SK-N-SH (cell line): Measurements from ENCODE around the gene TMEM126A. TPM values are rescaled to one million over a fixed set of nuclear protein-coding genes. Genes with fewer than 3 reads are reported as not detected.
"Not testable (repeated sequence)": the region's sequence is repeated elsewhere in the genome, so short reads cannot be mapped to it uniquely, and the experiment has no call there.

Experiments
- CTCF ChIA-PET: fragments of 300-600, 350-600 bp; formaldehyde crosslinking; extraction: SDS; loops from one replicate; lab custom pipeline; 2021; lab: Yijun Ruan, JAX
- POLR2A ChIA-PET: fragments of 350-600 bp; sonication (Branson Sonifier 250); formaldehyde crosslinking; extraction: SDS; loops from one replicate; lab custom pipeline; 2020; ENCODE audit warnings: antibody characterized with exemption, inconsistent platforms; lab: Yijun Ruan, JAX
- DNase-seq: peaks from one replicate; pipeline ENCODE4 v3.0.0; 2012
- H2AFZ ChIP-seq: fragments of 200-600 bp; sonication (generic); 2 replicates; pipeline ENCODE4 v1.8.1; 2016; ENCODE audit warnings: antibody characterized with exemption, mild to moderate bottlenecking, low read depth
- H3F3A ChIP-seq: fragments of 200-600 bp; sonication (generic); replicated peaks from 2 replicates; pipeline ENCODE3; 2016; ENCODE audit warnings: antibody characterized with exemption, mild to moderate bottlenecking; ENCODE audit not compliant: insufficient read depth
- H3K27ac ChIP-seq, 2 experiments: fragments of 200-500 bp in 1 of 2; fragments of 200-600 bp in 1 of 2; sonication (Bioruptor generic) in 1 of 2; sonication (generic), shearing (Covaris generic) in 1 of 2; 2 replicates each; pipeline versions ENCODE4 v1.5.1 to v1.6.1; 2014 to 2016; ENCODE audit warnings: low read depth in 2 of 2, inconsistent platforms in 1 of 2, low read length in 1 of 2, mild to moderate bottlenecking in 1 of 2, mixed read lengths in 1 of 2
- H3K27me3 ChIP-seq: fragments of 200-600 bp; sonication (generic), shearing (Covaris generic); 2 replicates; pipeline ENCODE4 v1.6.1; 2016; ENCODE audit warnings: mixed run types; ENCODE audit not compliant: insufficient read depth
- H3K36me3 ChIP-seq, 2 experiments: fragments of 200-500 bp in 1 of 2; fragments of 200-600 bp in 1 of 2; sonication (Bioruptor generic) in 1 of 2; sonication (generic) in 1 of 2; replicated peaks in 1 of 2; 2 replicates each; pipeline versions ENCODE3 to v1.5.1; 2014 to 2016; ENCODE audit warnings: low read length in 1 of 2, mild to moderate bottlenecking in 1 of 2; ENCODE audit not compliant: insufficient read depth in 2 of 2, control insufficient read depth in 1 of 2
- H3K4me1 ChIP-seq, 2 experiments: fragments of 200-500 bp in 1 of 2; fragments of 200-600 bp in 1 of 2; sonication (Bioruptor generic) in 1 of 2; sonication (generic), shearing (Covaris generic) in 1 of 2; 2 replicates each; pipeline versions ENCODE4 v1.5.1 to v1.6.1; 2014 to 2016; ENCODE audit warnings: low read depth in 1 of 2, low read length in 1 of 2, mixed run types in 1 of 2; ENCODE audit not compliant: insufficient read depth in 2 of 2, control insufficient read depth in 1 of 2
- H3K4me2 ChIP-seq: fragments of 200-600 bp; sonication (generic), shearing (Covaris generic); 2 replicates; pipeline ENCODE4 v1.6.1; 2017; ENCODE audit warnings: mixed run types
- H3K4me3 ChIP-seq, 2 experiments: fragments of 200-500 bp in 1 of 2; fragments of 200-600 bp in 1 of 2; sonication (Bioruptor generic) in 1 of 2; sonication (generic), shearing (Covaris generic) in 1 of 2; 2 replicates each; pipeline versions ENCODE4 v1.5.1 to v1.8.1; 2014 to 2016; ENCODE audit warnings: low read depth in 2 of 2, inconsistent platforms in 1 of 2, low read length in 1 of 2, mild to moderate bottlenecking in 1 of 2, mixed read lengths in 1 of 2, moderate library complexity in 1 of 2
- H3K79me2 ChIP-seq: fragments of 200-600 bp; sonication (generic); 2 replicates; pipeline ENCODE4 v1.8.1; 2017; ENCODE audit warnings: mild to moderate bottlenecking; ENCODE audit not compliant: insufficient read depth
- H3K9ac ChIP-seq: fragments of 200-600 bp; sonication (generic); 2 replicates; pipeline ENCODE4 v1.6.1; 2017; ENCODE audit warnings: mixed run types
- H3K9me2 ChIP-seq: fragments of 200-600 bp; sonication (generic); 2 replicates; pipeline ENCODE4 v1.6.1; 2017; ENCODE audit warnings: mixed run types
- H3K9me3 ChIP-seq: fragments of 200-600 bp; sonication (generic); 2 replicates; pipeline ENCODE4 v1.6.1; 2017; ENCODE audit warnings: mixed run types, mild to moderate bottlenecking, moderate library complexity
- H4K20me1 ChIP-seq: fragments of 200-600 bp; sonication (generic); 2 replicates; pipeline ENCODE4 v1.6.1; 2017; ENCODE audit warnings: mild to moderate bottlenecking, mixed run types; ENCODE audit not compliant: insufficient read depth
- CHD2 ChIP-seq: fragments of 150-350 bp; IDR thresholded peaks from 2 replicates; pipeline ENCODE4 v1.6.1; 2018; ENCODE audit warnings: low read length; ENCODE audit not compliant: partially characterized antibody
- CTCF ChIP-seq: fragments of 200-600 bp; sonication (generic); IDR thresholded peaks from 2 replicates; pipeline ENCODE4 v1.6.1; 2017; ENCODE audit warnings: antibody characterized with exemption, mild to moderate bottlenecking, moderate library complexity
- EP300 ChIP-seq, 2 experiments: IDR thresholded peaks; 2 replicates each; pipeline versions ENCODE4 v1.4.0 to v1.6.1; 2012; ENCODE audit warnings: borderline replicate concordance in 1 of 2, low read depth in 1 of 2, low read length in 1 of 2
- FOXM1 ChIP-seq: IDR thresholded peaks from 2 replicates; pipeline ENCODE4 v1.4.0; 2012; ENCODE audit warnings: low read depth, mild to moderate bottlenecking
- GABPA ChIP-seq: IDR thresholded peaks from 2 replicates; pipeline ENCODE4 v1.4.0; 2012; ENCODE audit warnings: low read depth, mild to moderate bottlenecking
- GATA2 ChIP-seq: sonication (generic); formaldehyde crosslinking; IDR thresholded peaks from 2 replicates; pipeline ENCODE4 v1.5.0; 2020; ENCODE audit warnings: mild to moderate bottlenecking, missing genetic modification reagents
- NFIC ChIP-seq: IDR thresholded peaks from 2 replicates; pipeline ENCODE4 v1.4.0; 2012; ENCODE audit warnings: borderline replicate concordance
- NRF1 ChIP-seq: IDR thresholded peaks from 2 replicates; pipeline ENCODE4 v1.6.1; 2012; ENCODE audit warnings: low read depth, mild to moderate bottlenecking, low read length
- RCOR1 ChIP-seq: fragments of 150-350 bp; IDR thresholded peaks from 2 replicates; pipeline ENCODE4 v1.6.1; 2017; ENCODE audit warnings: antibody characterized with exemption, low read length
- RFX5 ChIP-seq: IDR thresholded peaks from 2 replicates; pipeline ENCODE4 v1.6.1; 2012; ENCODE audit warnings: mild to moderate bottlenecking, improper control_type of control experiment, low read length
- SIN3A ChIP-seq: IDR thresholded peaks from 2 replicates; pipeline ENCODE4 v1.6.1; 2012; ENCODE audit warnings: low read depth, mild to moderate bottlenecking, low read length, moderate library complexity, borderline replicate concordance
- TEAD4 ChIP-seq: IDR thresholded peaks from 2 replicates; pipeline ENCODE4 v1.4.0; 2012; ENCODE audit warnings: mild to moderate bottlenecking, borderline replicate concordance; ENCODE audit not compliant: insufficient read depth
- USF2 ChIP-seq: fragments of 150-350 bp; IDR thresholded peaks from 2 replicates; pipeline ENCODE4 v1.6.1; 2017; ENCODE audit warnings: antibody characterized with exemption, low read length, low read depth, borderline replicate concordance
- YY1 ChIP-seq: IDR thresholded peaks from 2 replicates; pipeline ENCODE4 v1.4.0; 2012; ENCODE audit warnings: low read depth, mild to moderate bottlenecking
- WGBS: methylation state at CpG from one replicate; pipeline ENCODE4 v1.1.6; 2017; ENCODE audit warnings: low lambda C conversion rate; 5-methylcytosine and 5-hydroxymethylcytosine counted together
- polyA plus RNA-seq, 3 experiments: library from polyadenylated mRNA; depleted of rRNA; stranded (reverse); fragments of >200 nt; gene quantifications; 2 replicates each; pipeline ENCODE4 v1.2.3, GENCODE V29; 2012

TMEM126A gene
- polyA plus RNA-seq, 1 of the 3 experiments (the other 2 are of a cell fraction): 30.5 TPM

- POLR2A ChIA-PET, H3K9me2 ChIP-seq, H3K9me3 ChIP-seq, H3K27me3 ChIP-seq, H3F3A ChIP-seq, H3K27ac ChIP-seq, H3K4me2 ChIP-seq, H3K9ac ChIP-seq, H3K36me3 ChIP-seq, H4K20me1 ChIP-seq, H2AFZ ChIP-seq, DNase-seq, H3K79me2 ChIP-seq, H3K4me1 ChIP-seq, H3K4me3 ChIP-seq, CTCF ChIA-PET: not testable (repeated sequence)
- 31% methylated on average over 2 of the region's 2 CpGs for WGBS
Measured at GRCh38 chr11:85609286-85609685, 38.5 kb upstream of the TMEM126A start.

GRCh38 chr11:85611643-85612042 is 36.1 kb upstream of the TMEM126A start:
- H3K9me2 ChIP-seq, CTCF ChIA-PET, H3K27ac ChIP-seq, H3K79me2 ChIP-seq, DNase-seq, H3F3A ChIP-seq, H2AFZ ChIP-seq, H3K4me3 ChIP-seq, H4K20me1 ChIP-seq, POLR2A ChIA-PET, H3K4me1 ChIP-seq, H3K36me3 ChIP-seq, H3K27me3 ChIP-seq, H3K9ac ChIP-seq, H3K9me3 ChIP-seq, H3K4me2 ChIP-seq: not testable (repeated sequence)
- WGBS: 49% methylated on average over 2 of the region's 2 CpGs

GRCh38 chr11:85619499-85619898 is 28.3 kb upstream of the TMEM126A start:
- Histone ChIP-seq H3K4me3 (no peak overlapping the region), H3K27me3 (no peaks in the 10 kb centered on the region), H2AFZ (no peak overlapping the region), H3K36me3 (no peaks in the 10 kb centered on the region), H3K9me2 (no peaks in the 10 kb centered on the region), H3K4me1 (no peaks in the 10 kb centered on the region), H3K9ac (no peak overlapping the region), H3K27ac (no peak overlapping the region), H3K4me2 (no peak overlapping the region), H3K79me2 (no peaks in the 10 kb centered on the region), H4K20me1 (no peaks in the 10 kb centered on the region), H3K9me3 (no peaks in the 10 kb centered on the region), H3F3A (no peaks in the 10 kb centered on the region)
- TF ChIP-seq NFIC: no peak
- ChIA-PET CTCF (interaction anchor here (0.6 to 1.4 kb wide), 2 partner anchors 190 to 833 kb away, joined by 3 read pairs; no protein-coding TSS in a partner anchor), POLR2A (no interaction called here)
- 63% methylated on average over 6 of the region's 6 CpGs for WGBS
- no peak for DNase-seq

- Histone ChIP-seq H4K20me1 (no peaks in the 10 kb centered on the region), H3K4me2 (no peak overlapping the region), H3K9me2 (no peaks in the 10 kb centered on the region), H3K36me3 (no peaks in the 10 kb centered on the region), H3F3A (no peaks in the 10 kb centered on the region), H3K9ac (no peak overlapping the region)
- WGBS: 85% methylated on average over 3 of the region's 3 CpGs
- POLR2A ChIA-PET: no interaction called here
- no peak for TF ChIP-seq YY1
- no peak for TF ChIP-seq RCOR1
- TF ChIP-seq RFX5: no peak
- no peak for TF ChIP-seq NFIC
- TF ChIP-seq CHD2: no peak
- no peak for TF ChIP-seq TEAD4
- TF ChIP-seq EP300 (IDR thresholded peaks at IDR 0.05; ENCODE audit: borderline replicate concordance in 1 of 2, low read depth in 1 of 2, low read length in 1 of 2): no peak
- no peak for TF ChIP-seq GABPA
- TF ChIP-seq FOXM1: no peak
- TF ChIP-seq NRF1: no peak
- TF ChIP-seq SIN3A: no peak
- no peak for TF ChIP-seq GATA2 (CRISPR knock-in tag)
- TF ChIP-seq CTCF: no peak
- TF ChIP-seq USF2: no peak
- TF ChIP-seq, all 33 proteins: peak for 0
- CTCF ChIA-PET: interaction anchor here (0.6 to 1.4 kb wide), 2 partner anchors 190 to 833 kb away, joined by 3 read pairs; no protein-coding TSS in a partner anchor
- H3K9me3 ChIP-seq: no peaks in the 10 kb centered on the region
- no peak overlapping the region for H3K4me3 ChIP-seq
- no peak overlapping the region for H2AFZ ChIP-seq
- no peaks in the 10 kb centered on the region for H3K27me3 ChIP-seq
- H3K4me1 ChIP-seq: no peaks in the 10 kb centered on the region
- no peaks in the 10 kb centered on the region for H3K79me2 ChIP-seq
- no peak overlapping the region for H3K27ac ChIP-seq
- DNase-seq: no peak
Measured at GRCh38 chr11:85620256-85620655, 27.5 kb upstream of the TMEM126A start.
